IMR-90 (cell line): ENCODE data around the gene KCTD8. TPM values are rescaled to one million over a fixed set of nuclear protein-coding genes. Genes with fewer than 3 reads are reported as not detected.

ENCODE experiments used
- ATAC-seq: fragments of 200-7000 bp; cut with Tn5 transposase; 2 replicates; pipeline ENCODE4 v1.9.1; 2020; ENCODE audit warnings: low read depth, mild to moderate bottlenecking, moderate library complexity
- BruUV-seq: library from RNA; stranded (reverse); fragments of 400-500 nt; replicated peaks from 2 replicates; lab custom pipeline; 2021; lab: Mats Ljungman, UMichigan
- CTCF ChIA-PET: fragments of 300-600 bp; formaldehyde crosslinking; extraction: SDS; loops from one replicate; lab custom pipeline; 2021; ENCODE audit warnings: antibody characterized with exemption; lab: Yijun Ruan, JAX
- POLR2A ChIA-PET: fragments of 300-600 bp; sonication (Branson Sonifier 250); formaldehyde crosslinking; loops from one replicate; lab custom pipeline; 2022; ENCODE audit warnings: antibody characterized with exemption; ENCODE audit not compliant: unreplicated experiment; lab: Charles Lee
- DNase-seq: peaks from one replicate; pipeline ENCODE4 v3.0.0; 2013
- H2AFZ ChIP-seq: replicated peaks from 2 replicates; pipeline ENCODE3; 2013; ENCODE audit warnings: low read length, mild to moderate bottlenecking; ENCODE audit not compliant: poor library complexity
- H2AK5ac ChIP-seq: 2 replicates; pipeline ENCODE4 v1.6.1; 2013; ENCODE audit warnings: low read depth, low read length, inconsistent platforms
- H2AK9ac ChIP-seq: replicated peaks from 2 replicates; pipeline ENCODE3; 2013; ENCODE audit warnings: mild to moderate bottlenecking, low read depth, low read length, moderate library complexity; ENCODE audit not compliant: poor library complexity
- H2BK120ac ChIP-seq: 2 replicates; pipeline ENCODE4 v1.6.1; 2013; ENCODE audit warnings: low read depth, low read length, inconsistent platforms
- H2BK15ac ChIP-seq: 3 replicates; pipeline ENCODE4 v1.6.1; 2013; ENCODE audit warnings: low read depth, low read length, inconsistent platforms
- H2BK20ac ChIP-seq: 2 replicates; pipeline ENCODE4 v1.6.1; 2013; ENCODE audit warnings: low read depth, mild to moderate bottlenecking, inconsistent platforms, low read length, moderate library complexity
- H2BK5ac ChIP-seq: 2 replicates; pipeline ENCODE4 v1.6.1; 2013; ENCODE audit warnings: mild to moderate bottlenecking, low read depth, low read length, inconsistent platforms; ENCODE audit not compliant: poor library complexity, severe bottlenecking
- H3K14ac ChIP-seq: replicated peaks from 2 replicates; pipeline ENCODE4 v1.6.1; 2013; ENCODE audit warnings: low read depth, low read length, inconsistent platforms
- H3K18ac ChIP-seq: 2 replicates; pipeline ENCODE4 v1.6.1; 2013; ENCODE audit warnings: low read depth, low read length, control low read depth
- H3K23ac ChIP-seq: 2 replicates; pipeline ENCODE4 v1.6.1; 2013; ENCODE audit warnings: low read depth, low read length, inconsistent platforms
- H3K27ac ChIP-seq: 2 replicates; pipeline ENCODE4 v1.5.1; 2013; ENCODE audit warnings: mild to moderate bottlenecking, control low read depth, low read length; ENCODE audit not compliant: insufficient read depth
- H3K27me3 ChIP-seq: 2 replicates; pipeline ENCODE4 v1.6.1; 2013; ENCODE audit warnings: low read length; ENCODE audit not compliant: control insufficient read depth, insufficient read depth
- H3K36me3 ChIP-seq: 2 replicates; pipeline ENCODE4 v1.6.1; 2013; ENCODE audit warnings: low read length, mixed read lengths; ENCODE audit not compliant: control insufficient read depth, insufficient read depth
- H3K4ac ChIP-seq: 2 replicates; pipeline ENCODE4 v1.6.1; 2013; ENCODE audit warnings: low read depth, low read length, inconsistent platforms
- H3K4me1 ChIP-seq: 2 replicates; pipeline ENCODE4 v1.6.1; 2013; ENCODE audit warnings: low read length, mixed read lengths; ENCODE audit not compliant: control insufficient read depth, insufficient read depth
- H3K4me2 ChIP-seq: 2 replicates; pipeline ENCODE4 v1.6.1; 2013; ENCODE audit warnings: low read depth, mild to moderate bottlenecking, control low read depth, low read length, moderate library complexity
- H3K4me3 ChIP-seq: 2 replicates; pipeline ENCODE4 v1.5.1; 2013; ENCODE audit warnings: low read depth, mild to moderate bottlenecking, control low read depth, low read length, moderate library complexity; ENCODE audit not compliant: insufficient read depth
- H3K56ac ChIP-seq: 2 replicates; pipeline ENCODE4 v1.6.1; 2013; ENCODE audit warnings: low read length, inconsistent platforms; ENCODE audit not compliant: insufficient read depth; ENCODE audit errors: extremely low read depth
- H3K79me1 ChIP-seq, 2 experiments: 2 replicates each; pipeline ENCODE4 v1.6.1; 2013; ENCODE audit warnings: low read length in 2 of 2, inconsistent platforms in 1 of 2, low read depth in 1 of 2
- H3K9ac ChIP-seq: 2 replicates; pipeline ENCODE4 v1.6.1; 2013; ENCODE audit warnings: low read depth, low read length, control low read depth
- H3K9me1 ChIP-seq: 2 replicates; pipeline ENCODE4 v1.6.1; 2013; ENCODE audit warnings: low read length, inconsistent platforms; ENCODE audit not compliant: insufficient read depth
- H3K9me3 ChIP-seq: 2 replicates; pipeline ENCODE4 v1.6.1; 2013; ENCODE audit warnings: low read length; ENCODE audit not compliant: control insufficient read depth, insufficient read depth
- H4K20me1 ChIP-seq: 2 replicates; pipeline ENCODE4 v1.6.1; 2013; ENCODE audit warnings: low read length, inconsistent platforms; ENCODE audit not compliant: insufficient read depth
- H4K5ac ChIP-seq: 2 replicates; pipeline ENCODE4 v1.6.1; 2013; ENCODE audit warnings: mild to moderate bottlenecking, low read depth, low read length, control low read depth
- H4K8ac ChIP-seq, 2 experiments: 2 replicates each; pipeline ENCODE4 v1.6.1; 2013; ENCODE audit warnings: low read depth in 2 of 2, low read length in 2 of 2, control low read depth in 1 of 2, inconsistent platforms in 1 of 2
- H4K91ac ChIP-seq: 2 replicates; pipeline ENCODE4 v1.6.1; 2013; ENCODE audit warnings: low read depth, low read length, inconsistent platforms; ENCODE audit not compliant: insufficient read depth
- BHLHE40 ChIP-seq: fragments of 150-350 bp; IDR thresholded peaks from 2 replicates; pipeline ENCODE4 v1.6.1; 2016; ENCODE audit warnings: mild to moderate bottlenecking, low read depth, low read length
- CEBPB ChIP-seq: IDR thresholded peaks from 2 replicates; pipeline ENCODE4 v1.6.1; 2012; ENCODE audit warnings: low read depth, low read length, improper control_type of control experiment
- CHD1 ChIP-seq: IDR thresholded peaks from 2 replicates; pipeline ENCODE4 v1.6.1; 2012; ENCODE audit warnings: low read depth, low read length, improper control_type of control experiment
- CTCF ChIP-seq: conservative IDR thresholded peaks from 2 replicates; pipeline ENCODE4 v1.5.1; 2012; ENCODE audit warnings: mild to moderate bottlenecking, low read depth, low read length, improper control_type of control experiment
- ELK1 ChIP-seq: fragments of 150-350 bp; IDR thresholded peaks from 2 replicates; pipeline ENCODE4 v1.6.1; 2016; ENCODE audit warnings: low read depth, mild to moderate bottlenecking, low read length, moderate library complexity, borderline replicate concordance
- FOS ChIP-seq: fragments of 150-350 bp; IDR thresholded peaks from 2 replicates; pipeline ENCODE4 v1.6.1; 2016; ENCODE audit warnings: low read depth, low read length
- MAFK ChIP-seq: IDR thresholded peaks from 2 replicates; pipeline ENCODE4 v1.6.1; 2012; ENCODE audit warnings: low read depth, low read length, improper control_type of control experiment
- MAZ ChIP-seq: IDR thresholded peaks from 2 replicates; pipeline ENCODE4 v1.6.1; 2012; ENCODE audit warnings: low read depth, mild to moderate bottlenecking, low read length, improper control_type of control experiment, moderate library complexity, borderline replicate concordance
- MXI1 ChIP-seq: IDR thresholded peaks from 2 replicates; pipeline ENCODE4 v1.6.1; 2012; ENCODE audit warnings: low read depth, mild to moderate bottlenecking, low read length, moderate library complexity, borderline replicate concordance
- NFE2L2 ChIP-seq: fragments of 150-350 bp; IDR thresholded peaks from 2 replicates; pipeline ENCODE4 v1.6.1; 2016; ENCODE audit warnings: low read depth, mild to moderate bottlenecking, low read length
- POLR2A ChIP-seq: IDR thresholded peaks from 2 replicates; pipeline ENCODE4 v1.6.1; 2012; ENCODE audit warnings: mild to moderate bottlenecking, low read depth, low read length
- RAD21 ChIP-seq: IDR thresholded peaks from 2 replicates; pipeline ENCODE4 v1.6.1; 2012; ENCODE audit warnings: low read length, improper control_type of control experiment
- RCOR1 ChIP-seq: IDR thresholded peaks from 2 replicates; pipeline ENCODE4 v1.6.1; 2012; ENCODE audit warnings: mild to moderate bottlenecking, low read length, improper control_type of control experiment; ENCODE audit not compliant: insufficient replicate concordance
- RFX5 ChIP-seq: IDR thresholded peaks from 2 replicates; pipeline ENCODE4 v1.8.0; 2012; ENCODE audit warnings: low read depth, mild to moderate bottlenecking, low read length, moderate library complexity
- SMC3 ChIP-seq: fragments of 150-350 bp; IDR thresholded peaks from 2 replicates; pipeline ENCODE4 v1.6.1; 2016; ENCODE audit warnings: low read depth, mild to moderate bottlenecking, antibody characterized with exemption, low read length, moderate library complexity
- USF2 ChIP-seq: fragments of 150-350 bp; IDR thresholded peaks from 2 replicates; pipeline ENCODE4 v1.6.1; 2017; ENCODE audit warnings: mild to moderate bottlenecking, antibody characterized with exemption, low read length, low read depth
- WGBS, 2 experiments: methylation state at CpG; one replicate each; pipeline versions ENCODE4 v1.1.5 to v1.1.7; 2013; ENCODE audit warnings: missing lambda C conversion rate in 2 of 2; ENCODE audit not compliant: insufficient read length in 1 of 2; ENCODE audit errors: extremely low coverage in 2 of 2; 5-methylcytosine and 5-hydroxymethylcytosine counted together
- dilution Hi-C: fragments of 300-500 bp; cut with HindIII; formaldehyde crosslinking; loops from one replicate; pipeline ENCODE4 v1.14.3; 2018; ENCODE audit warnings: low sequenced_read_pairs; ENCODE audit not compliant: unreplicated experiment
- in situ Hi-C: fragments of 300-500 bp; cut with MboI; formaldehyde crosslinking; loops from 3 replicates; pipeline ENCODE4 v1.14.3; 2019; ENCODE audit warnings: low sequenced_read_pairs, inconsistent platforms, mixed read lengths
- intact Hi-C: fragments of 100-400 bp; cut with micrococcal nuclease; formaldehyde crosslinking; loops from 2 replicates; pipeline ENCODE4 v1.10.0; 2022
- polyA plus RNA-seq, 3 experiments: library from polyadenylated mRNA; depleted of rRNA; stranded (reverse); fragments of >200 nt; gene quantifications; 2 replicates each; pipeline ENCODE4 v1.2.3, GENCODE V29; 2012; ENCODE audit warnings: low replicate concordance in 1 of 3
- total RNA-seq: library from RNA; depleted of rRNA; stranded (reverse); fragments of >200 nt; gene quantifications from 2 replicates; pipeline ENCODE4 v1.2.3, GENCODE V29; 2012

KCTD8 gene
- total and polyA plus RNA-seq, 2 of the 4 experiments (the other 2 are of a cell fraction) = 0.03 TPM; not detected in 1

- CTCF ChIA-PET = no interaction called here
- Histone ChIP-seq H3K18ac (no peak overlapping the region), H3K4me3 (no peak overlapping the region), H2AFZ (no peak overlapping the region), H3K4me2 (no peak overlapping the region), H2AK5ac (no peak overlapping the region), H4K20me1 (no peaks in the 10 kb centered on the region), H2BK5ac (no peak overlapping the region), H3K27ac (no peak overlapping the region), H3K9me3 (no peaks in the 10 kb centered on the region), H3K4me1 (no peaks in the 10 kb centered on the region), H3K36me3 (no peaks in the 10 kb centered on the region), H4K5ac (no peak overlapping the region), H2AK9ac (no peak overlapping the region), H4K8ac (no peak overlapping the region), H2BK20ac (no peak overlapping the region), H4K91ac (no peak overlapping the region), H3K4ac (no peak overlapping the region), H3K9ac (no peak overlapping the region), H3K79me1 (no peaks in the 10 kb centered on the region), H2BK120ac (no peak overlapping the region), H3K56ac (no peak overlapping the region), H3K23ac (no peak overlapping the region), H3K27me3 (no peaks in the 10 kb centered on the region), H3K9me1 (no peaks in the 10 kb centered on the region), H2BK15ac (no peak overlapping the region), H3K14ac (no peak overlapping the region)
- dilution Hi-C loops = no loop called here
- POLR2A ChIA-PET = no interaction called here
- no peak for DNase-seq
- no peak for ATAC-seq
- intact Hi-C loops = no loop called here
- WGBS, 2 experiments = no CpG with 5 or more reads among the region's 1 CpG
- in situ Hi-C loops = no loop called here
- TF ChIP-seq MAFK (no peak), POLR2A (no peak), MXI1 (no peak), BHLHE40 (no peak), RFX5 (no peak), MAZ (no peak), ELK1 (no peak), RAD21 (no peak), NFE2L2 (no peak), FOS (no peak), RCOR1 (no peak), CEBPB (no peak), CHD1 (no peak), SMC3 (no peak), CTCF (no peak), USF2 (no peak)
- BruUV-seq = no TSS peak
Observed at GRCh38 chr4:44313702-44314101, 134.9 kb downstream of the KCTD8 start.
